GM08714 (cell line): Measurements from ENCODE around the gene MIA.
"Not testable (repeated sequence)": the region's sequence is repeated elsewhere in the genome, so short reads cannot be mapped to it uniquely, and the experiment has no call there.

Experiments
- H3K4me3 ChIP-seq: fragments of 200-500 bp; sonication (Bioruptor generic); 2 replicates; pipeline ENCODE4 v1.5.1; 2014; ENCODE audit warnings: mild to moderate bottlenecking, low read length, inconsistent platforms
- ZNF274 ChIP-seq: IDR thresholded peaks from 2 replicates; pipeline ENCODE4 v1.6.1; 2012; ENCODE audit warnings: mild to moderate bottlenecking, low read depth, low read length

Gene MIA

GRCh38 chr19:40810160-40810559 is 34.8 kb downstream of the MIA start:
- H3K4me3 ChIP-seq: no peak overlapping the region
- no peak for TF ChIP-seq ZNF274

GRCh38 chr19:40810649-40811408 is 35.5 kb downstream of the MIA start:
- peak overlapping the region; percentile 37; the same call in 1 of the 2 replicates for H3K4me3 ChIP-seq

GRCh38 chr19:40811478-40812341 is 36.4 kb downstream of the MIA start:
- H3K4me3 ChIP-seq: no peak overlapping the region; the same call in 1 of the 2 replicates
- TF ChIP-seq ZNF274: no peak

- not testable (repeated sequence) for H3K4me3 ChIP-seq
Observed at GRCh38 chr19:40812571-40812970, 37.2 kb downstream of the MIA start.

- no peak overlapping the region for H3K4me3 ChIP-seq
- no peak for TF ChIP-seq ZNF274
Observed at GRCh38 chr19:40813182-40813581, 37.9 kb downstream of the MIA start.

- H3K4me3 ChIP-seq: no peak overlapping the region
- no peak for TF ChIP-seq ZNF274
Observed at GRCh38 chr19:40815223-40815622, 39.9 kb downstream of the MIA start.

- H3K4me3 ChIP-seq: not testable (repeated sequence)
Observed at GRCh38 chr19:40818480-40819399, 43.4 kb downstream of the MIA start.

GRCh38 chr19:40819479-40820234 is 44.3 kb downstream of the MIA start:
- H3K4me3 ChIP-seq: not testable (repeated sequence)

- no peak for TF ChIP-seq ZNF274
- no peak overlapping the region for H3K4me3 ChIP-seq
Observed at GRCh38 chr19:40822161-40822560, 46.8 kb downstream of the MIA start.

GRCh38 chr19:40822704-40823553 is 47.6 kb downstream of the MIA start:
- not testable (repeated sequence) for H3K4me3 ChIP-seq

GRCh38 chr19:40824916-40825315 is 49.6 kb downstream of the MIA start:
- not testable (repeated sequence) for H3K4me3 ChIP-seq

GRCh38 chr19:40825460-40826095 is 50.3 kb downstream of the MIA start:
- H3K4me3 ChIP-seq: not testable (repeated sequence)

- not testable (repeated sequence) for H3K4me3 ChIP-seq
Observed at GRCh38 chr19:40826312-40826698, 51.0 kb downstream of the MIA start.

GRCh38 chr19:40826699-40827385 is 51.5 kb downstream of the MIA start:
- H3K4me3 ChIP-seq: not testable (repeated sequence)
